HG02870 (cell line): ENCODE measurements around the gene LRRC3.

Experiments used
- ATAC-seq: cut with Tn5 transposase; IDR thresholded peaks from one replicate; pipeline ENCODE4 v1.9.1; 2021; ENCODE audit warnings: mild to moderate bottlenecking, moderate library complexity; ENCODE audit not compliant: unreplicated experiment

Gene LRRC3

DNA sequence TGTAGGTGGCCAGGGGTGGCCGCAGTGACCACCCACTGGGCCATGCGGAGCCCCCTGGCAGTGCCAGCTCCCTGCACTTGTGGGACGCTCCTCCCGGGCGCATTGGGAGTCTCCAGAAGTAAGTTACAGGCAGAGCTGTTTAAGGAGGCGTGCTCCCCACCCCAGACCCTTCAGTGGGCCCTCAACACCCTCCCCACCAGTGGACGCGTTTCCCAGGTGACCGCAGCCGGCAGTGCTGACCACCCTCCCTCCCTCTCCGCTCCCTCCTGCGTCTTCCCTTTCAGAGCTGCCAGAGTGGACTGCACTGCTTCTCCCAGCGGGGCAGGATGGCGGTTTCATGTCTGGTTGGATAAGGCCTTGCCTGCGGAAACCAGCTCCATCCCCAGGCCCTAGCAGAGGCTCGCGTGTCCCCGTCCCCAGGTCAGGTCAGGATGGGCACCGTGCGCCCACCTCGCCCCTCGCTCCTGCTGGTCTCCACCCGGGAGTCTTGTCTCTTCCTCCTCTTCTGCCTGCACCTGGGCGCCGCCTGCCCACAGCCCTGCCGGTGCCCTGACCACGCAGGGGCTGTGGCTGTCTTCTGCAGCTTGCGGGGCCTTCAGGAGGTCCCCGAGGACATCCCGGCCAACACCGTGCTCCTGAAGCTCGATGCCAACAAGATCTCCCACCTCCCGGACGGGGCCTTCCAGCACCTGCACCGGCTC lies 1.1 kb downstream of the LRRC3 start:
- ATAC-seq: no peak

DNA sequence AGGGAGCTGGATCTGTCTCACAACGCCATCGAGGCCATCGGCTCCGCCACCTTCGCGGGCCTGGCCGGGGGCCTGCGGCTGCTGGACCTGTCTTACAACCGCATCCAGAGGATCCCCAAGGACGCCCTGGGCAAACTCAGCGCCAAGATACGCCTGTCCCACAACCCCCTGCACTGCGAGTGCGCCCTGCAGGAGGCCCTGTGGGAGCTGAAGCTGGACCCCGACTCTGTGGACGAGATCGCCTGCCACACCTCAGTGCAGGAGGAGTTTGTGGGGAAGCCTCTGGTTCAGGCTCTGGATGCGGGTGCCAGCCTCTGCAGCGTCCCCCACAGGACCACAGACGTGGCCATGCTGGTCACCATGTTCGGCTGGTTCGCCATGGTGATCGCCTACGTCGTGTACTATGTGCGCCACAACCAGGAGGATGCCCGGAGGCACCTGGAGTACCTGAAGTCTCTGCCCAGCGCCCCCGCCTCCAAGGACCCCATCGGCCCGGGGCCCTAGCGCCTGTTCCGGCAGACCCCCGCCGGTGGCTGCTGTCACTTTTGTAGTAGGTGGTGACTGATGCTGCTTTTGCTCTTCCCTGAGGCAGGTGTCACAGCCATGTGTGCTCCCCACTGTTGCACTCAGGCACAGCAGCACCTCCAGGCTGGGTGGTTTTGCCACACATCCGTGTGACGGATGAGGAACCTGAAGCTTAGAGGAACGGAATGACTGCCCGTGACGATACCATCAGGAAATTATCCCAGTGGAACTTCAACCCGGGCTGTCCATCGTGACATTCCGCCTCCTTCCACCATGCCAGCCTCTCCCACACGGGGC lies 1.8 kb downstream of the LRRC3 start:
- ATAC-seq: no peak

GRCh38 chr21:44458971-44459711 lies 3.8 kb downstream of the LRRC3 start:
- ATAC-seq: no peak

DNA sequence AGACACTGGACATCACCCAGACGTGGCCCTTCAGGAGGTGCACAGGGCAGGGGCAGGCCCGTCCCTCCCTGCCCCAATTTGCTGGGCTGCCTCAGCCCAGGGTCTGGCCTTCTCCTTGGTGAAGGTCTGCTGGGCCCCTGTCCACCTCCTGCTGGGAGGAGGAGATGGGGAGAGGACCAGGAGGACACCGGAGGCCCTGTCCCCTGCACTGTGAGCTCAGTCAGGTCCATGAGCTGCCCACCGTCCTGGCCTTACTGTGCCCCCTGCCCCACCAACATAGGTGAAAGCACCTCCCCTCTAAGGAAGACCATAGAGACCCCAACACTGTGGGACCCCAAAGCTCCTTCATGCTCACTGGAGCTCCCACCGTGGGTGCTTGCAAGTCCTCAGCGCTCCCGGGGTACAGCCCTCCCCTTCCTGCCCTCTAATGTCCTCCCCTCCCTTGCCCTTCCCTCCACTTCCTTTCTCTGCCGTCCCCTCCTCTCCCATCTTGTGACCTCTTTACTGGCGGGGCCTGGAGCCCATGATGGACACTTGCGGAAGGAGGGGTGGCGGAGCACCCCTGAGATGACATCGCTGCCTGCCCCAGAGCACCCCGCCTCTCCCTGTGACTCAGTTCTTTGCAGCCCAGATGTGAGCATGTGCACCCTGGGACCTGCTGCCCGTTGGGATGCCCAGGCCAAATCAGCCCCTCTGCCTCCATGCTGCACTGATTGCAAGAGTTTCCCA lies 4.6 kb downstream of the LRRC3 start:
- no peak for ATAC-seq

DNA sequence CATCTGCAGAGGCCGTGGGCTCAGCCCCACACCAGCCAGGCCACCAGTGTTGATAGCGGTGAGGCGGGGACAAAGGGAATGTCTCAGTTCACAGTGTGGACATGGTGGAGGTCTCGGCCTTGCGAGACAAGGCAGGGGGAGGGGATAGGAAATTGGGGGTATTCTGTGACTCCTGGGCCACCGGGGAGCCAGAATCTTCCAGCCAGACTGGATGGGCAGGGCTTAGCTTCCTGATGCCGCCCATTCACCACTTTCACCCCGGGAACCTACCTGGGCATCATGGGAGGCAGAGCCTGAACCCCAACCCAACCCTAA lies 5.1 kb downstream of the LRRC3 start:
- no peak for ATAC-seq

DNA sequence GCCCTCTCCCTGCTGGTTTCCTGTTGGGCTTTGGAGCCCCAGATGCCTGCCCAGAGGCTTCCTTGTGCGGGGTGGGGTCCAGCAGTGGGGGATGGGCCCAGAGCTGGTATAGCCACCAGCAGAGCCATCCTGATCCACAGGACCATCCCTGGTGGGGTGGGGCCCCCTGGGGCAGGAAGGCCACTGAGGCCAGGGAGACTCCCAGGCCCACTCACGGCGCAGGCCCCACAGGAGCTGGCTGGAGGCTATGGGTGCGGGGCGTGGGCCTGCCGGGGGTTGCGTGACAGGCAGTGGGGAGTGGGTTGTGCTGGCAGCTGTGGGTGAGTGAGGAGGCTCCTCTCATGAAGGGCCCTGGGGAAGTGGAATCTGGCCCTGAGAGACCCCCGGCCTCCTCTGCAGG lies 5.7 kb downstream of the LRRC3 start:
- ATAC-seq: no peak

- no peak for ATAC-seq
These were observed 6.2 kb downstream of the LRRC3 start for GRCh38 chr21:44461464-44462001.

DNA sequence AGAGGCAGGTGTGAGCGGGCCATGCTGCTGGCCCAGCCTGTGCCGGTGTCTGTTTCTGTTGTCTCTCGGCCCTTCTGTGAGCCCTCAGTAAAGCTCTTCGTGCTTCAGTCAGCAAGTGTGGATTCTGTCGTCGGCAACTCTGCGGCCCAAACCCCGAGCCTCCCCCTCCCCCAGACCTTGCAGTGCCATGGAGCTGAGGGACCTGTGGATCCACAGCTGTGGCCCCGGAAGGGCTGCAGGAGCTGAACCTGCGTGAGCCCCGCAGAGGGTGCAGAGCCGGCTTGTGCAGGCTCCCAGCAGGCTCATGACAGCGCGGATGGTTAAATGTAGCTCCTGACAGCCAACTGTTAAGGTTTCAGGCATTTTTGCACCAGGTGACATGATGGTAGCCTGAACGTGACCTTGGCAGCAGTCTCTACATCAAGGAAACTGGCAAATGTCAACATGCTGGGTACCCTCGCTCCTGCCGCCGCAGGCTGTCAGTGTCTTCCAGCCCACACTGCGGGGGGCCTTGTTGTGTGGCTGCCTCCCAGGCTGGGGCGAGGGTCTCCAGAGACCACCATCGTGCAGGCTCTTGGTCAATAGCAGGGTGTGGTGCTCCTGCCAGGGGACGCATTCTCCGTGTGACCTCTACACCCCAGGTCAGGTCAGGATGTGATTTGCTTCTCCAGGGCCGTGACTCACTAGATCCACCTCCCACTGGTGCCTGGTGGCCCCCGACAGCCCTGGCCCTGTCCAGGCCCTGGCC lies 7.0 kb downstream of the LRRC3 start:
- no peak for ATAC-seq

DNA sequence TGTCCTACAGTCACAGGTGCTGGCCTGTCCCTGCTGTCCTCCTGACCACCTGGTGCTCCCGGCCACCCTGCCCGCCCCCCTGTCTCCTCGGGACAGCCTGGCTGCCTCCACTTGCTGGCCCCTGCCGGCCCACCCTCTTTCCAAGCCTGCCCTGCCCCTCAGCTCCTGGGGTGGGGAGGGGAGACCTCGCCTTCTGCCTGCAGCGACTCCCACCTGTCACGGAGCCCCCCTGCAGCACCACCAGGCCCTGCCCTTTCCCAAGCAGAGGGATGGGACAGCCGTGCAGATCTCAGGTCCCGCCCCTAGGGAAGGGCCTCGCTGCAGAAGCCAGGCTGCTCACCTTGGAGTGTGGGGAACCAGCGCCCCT lies 7.5 kb downstream of the LRRC3 start:
- no peak for ATAC-seq

DNA sequence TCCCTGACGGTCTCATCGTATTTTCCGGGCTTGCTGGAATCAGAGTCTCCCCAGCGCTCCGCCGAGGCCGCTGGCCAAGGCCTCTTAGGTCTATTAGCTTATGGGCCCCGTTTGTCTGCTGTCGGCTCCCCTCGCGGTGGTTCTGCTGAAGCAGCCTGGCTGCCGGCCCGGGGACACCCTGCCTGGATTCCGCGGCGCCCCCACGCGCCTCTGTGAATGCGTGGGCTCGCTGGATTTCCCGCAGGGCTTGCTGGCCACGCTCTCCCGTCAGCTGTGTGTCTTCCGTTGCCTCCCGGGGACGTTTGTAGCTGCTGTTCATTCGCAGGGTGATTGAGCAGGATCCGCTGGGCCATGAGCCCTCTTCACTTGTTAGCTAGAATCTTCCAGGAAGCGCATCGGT lies 8.4 kb downstream of the LRRC3 start:
- no peak for ATAC-seq

DNA sequence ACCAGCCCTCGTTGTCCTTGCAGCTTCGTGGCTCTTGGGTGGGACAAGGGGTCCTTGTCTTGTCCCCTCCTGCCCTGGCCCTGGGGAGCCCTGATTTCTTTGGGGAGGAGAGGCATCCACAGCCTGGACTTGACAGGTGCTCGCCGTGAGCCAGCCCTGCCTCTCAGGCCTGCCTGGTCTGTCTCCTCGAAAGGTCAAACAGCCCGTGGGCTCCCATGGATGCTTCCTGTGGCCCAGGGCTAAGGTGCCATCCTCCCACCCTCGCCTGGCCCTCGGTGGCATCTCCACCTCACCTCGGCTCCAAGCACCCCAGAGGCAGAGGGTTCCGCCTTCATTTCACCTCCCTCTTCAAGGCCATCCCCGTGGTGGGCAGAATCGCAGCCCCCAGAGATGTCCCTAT lies 9.0 kb downstream of the LRRC3 start:
- no peak for ATAC-seq

DNA sequence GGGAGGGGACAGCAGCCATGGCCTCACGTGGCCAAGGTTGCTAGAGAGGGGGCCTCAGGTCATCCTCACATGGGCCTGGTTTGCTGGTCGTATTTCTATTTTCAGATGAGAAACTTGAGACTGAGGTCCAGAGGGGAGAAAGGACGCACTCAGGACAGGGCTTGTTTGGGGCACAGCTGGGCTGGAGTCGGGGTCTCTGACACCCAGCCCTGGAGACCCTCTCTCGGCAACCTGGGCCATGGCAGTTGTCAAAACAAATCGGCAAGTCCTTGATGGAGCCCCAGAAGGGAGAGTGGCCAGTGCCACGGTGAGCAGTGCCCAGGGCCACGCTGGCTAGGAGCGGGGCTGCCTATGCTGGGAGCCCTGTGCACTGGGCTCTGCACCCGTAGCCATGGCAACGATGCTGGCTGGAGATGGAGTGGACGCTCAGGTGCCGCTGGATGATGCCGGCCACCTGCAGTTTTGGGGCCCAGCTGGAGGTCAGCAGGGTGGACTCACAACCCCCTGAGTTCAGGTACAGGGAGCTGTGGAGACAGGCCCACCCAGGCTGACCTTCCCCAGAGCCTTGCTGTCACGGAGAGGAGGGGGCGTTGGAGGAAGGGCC lies 11.1 kb downstream of the LRRC3 start:
- ATAC-seq: no peak

- no peak for ATAC-seq
These were observed 11.9 kb downstream of the LRRC3 start for GRCh38 chr21:44466996-44467858.

DNA sequence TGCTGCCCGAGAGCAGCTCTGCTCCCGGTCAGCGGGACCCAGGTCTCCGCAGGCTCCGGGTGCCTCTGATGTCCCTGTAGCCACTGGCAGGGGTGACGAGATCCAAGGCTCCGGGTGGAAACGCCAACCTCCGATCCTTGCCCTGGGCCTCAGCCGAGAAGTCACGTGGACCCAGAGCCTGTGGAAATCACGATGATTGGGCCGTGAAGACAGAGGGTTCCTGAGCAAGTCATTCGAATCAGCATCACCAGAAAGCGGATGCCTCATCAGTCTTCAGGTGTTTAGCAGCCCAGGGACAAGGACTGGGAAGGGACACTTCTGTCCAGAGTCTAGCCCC lies 12.5 kb downstream of the LRRC3 start:
- no peak for ATAC-seq

DNA sequence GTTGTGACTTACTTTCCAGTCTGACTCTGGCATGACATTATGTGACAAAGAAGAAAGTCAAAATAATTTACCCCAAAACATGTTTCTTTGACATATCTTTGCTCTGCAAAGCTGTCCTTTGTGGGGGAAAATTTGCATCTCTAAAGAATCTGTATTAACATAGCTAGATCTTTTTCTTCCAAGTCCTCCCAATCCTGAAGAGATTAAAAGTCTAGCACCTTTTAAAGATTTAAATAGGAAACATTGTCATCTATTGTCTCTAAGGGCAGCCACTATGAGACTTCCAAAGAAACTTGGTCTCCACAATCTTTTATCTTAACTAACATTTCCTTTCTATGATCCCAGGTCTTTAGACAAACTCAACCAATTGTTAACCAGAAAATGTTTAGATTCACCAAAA lies 16.0 kb downstream of the LRRC3 start:
- ATAC-seq: no peak

- no peak for ATAC-seq
These were observed 16.7 kb downstream of the LRRC3 start for GRCh38 chr21:44471996-44472395.

- ATAC-seq: no peak
These were observed 18.7 kb downstream of the LRRC3 start for GRCh38 chr21:44473915-44474555.

DNA sequence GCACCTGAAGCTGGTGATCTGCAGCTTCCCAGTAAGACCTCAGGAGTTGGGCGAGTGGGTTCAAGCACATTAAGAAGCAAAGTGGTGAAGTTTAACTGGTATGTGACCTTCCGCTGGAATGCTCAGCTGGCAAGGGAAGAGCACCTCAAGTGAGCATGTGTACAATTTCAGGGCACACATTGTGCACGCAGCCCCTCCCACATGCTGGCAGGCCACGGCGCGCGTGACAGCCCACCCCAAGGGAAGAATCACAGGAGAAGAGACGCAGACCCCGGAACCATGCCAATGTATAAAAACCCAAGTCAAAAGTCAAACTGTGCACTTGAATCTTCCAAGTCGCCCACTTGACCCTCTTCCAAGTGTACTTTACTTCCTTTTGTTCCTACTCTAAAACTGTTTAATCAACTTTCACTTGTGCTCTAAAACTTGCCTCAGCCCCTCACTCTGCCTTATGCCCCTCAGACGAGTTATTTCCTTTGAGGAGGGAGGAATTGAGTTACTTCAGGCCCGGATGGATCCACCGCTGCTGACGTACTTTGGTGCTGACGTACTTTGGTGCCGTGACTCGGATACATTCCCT lies 20.0 kb downstream of the LRRC3 start:
- ATAC-seq: no peak
